Right cardiac atrium (tissue), 5 donors: ENCODE data around the gene HDAC8. TPM values are rescaled to one million over a fixed set of nuclear protein-coding genes. Genes with fewer than 3 reads are reported as not detected.
"Not testable (repeated sequence)": the region's sequence is repeated elsewhere in the genome, so short reads cannot be mapped to it uniquely, and the experiment has no call there.

ENCODE experiments used
- ATAC-seq, 2 donors: fragments of 200-7000 bp; cut with Tn5 transposase; one replicate each; pipeline versions ENCODE4 v1.8.0 to v1.9.1; 2020; ENCODE audit warnings: moderate library complexity in 2 of 2, mild to moderate bottlenecking in 1 of 2
- DNase-seq, 3 donors: peaks; one replicate each; pipeline ENCODE4 v3.0.0-alpha.2; 2020
- H3K27ac ChIP-seq: one replicate; pipeline ENCODE4 v1.5.1; 2013; ENCODE audit warnings: mild to moderate bottlenecking, low read length, control low read depth, moderate library complexity
- H3K27me3 ChIP-seq: one replicate; pipeline ENCODE4 v1.6.1; 2013; ENCODE audit not compliant: control insufficient read depth, insufficient read depth
- H3K4me1 ChIP-seq: one replicate; pipeline ENCODE4 v1.6.1; 2013; ENCODE audit warnings: low read length; ENCODE audit not compliant: control insufficient read depth, insufficient read depth
- H3K4me3 ChIP-seq: one replicate; pipeline ENCODE4 v1.5.1; 2013; ENCODE audit warnings: low read length, control low read depth
- H3K9me3 ChIP-seq: one replicate; pipeline ENCODE4 v1.6.1; 2013; ENCODE audit warnings: low read length; ENCODE audit not compliant: control insufficient read depth
- WGBS: extraction: QIAGEN DNeasy Blood & Tissue Kit; methylation state at CpG from one replicate; pipeline ENCODE4 v1.1.7; 2013; 5-methylcytosine and 5-hydroxymethylcytosine counted together
- intact Hi-C, 4 donors: fragments of 100-400 bp; cut with DNase I; formaldehyde crosslinking; loops; one replicate each; pipeline versions ENCODE4 v1.11.0 to v1.14.0; 2022 to 2023
- polyA plus RNA-seq: library from polyadenylated mRNA; stranded (reverse); fragments of 200-250 nt; gene quantifications from one replicate; pipeline ENCODE4 v1.2.3, GENCODE V29; 2013
- total RNA-seq, 4 donors: library from RNA; stranded (reverse); fragmentation: NEBNext Ultra II Directional; extraction: Animal tissue kit (Norgen Biotek cat#: 25700); gene quantifications; one replicate each; pipeline ENCODE4 v1.2.1, GENCODE V29; 2021
- donor health status: healthy with polysubstance abuse.
- donor health status: DM: no; HTN: yes; CAD: no.
- donor health status: DM: no; HTN: no; CAD: no.
- donor health status: DM: no; HTN: yes; CAD: no; lungs with severe emphysema.
- donor health status: DM: yes; HTN: yes; CAD: no.

Gene HDAC8
- total and polyA plus RNA-seq, 5 donors: 15.5 to 21.1 (median 19.3) TPM

DNA sequence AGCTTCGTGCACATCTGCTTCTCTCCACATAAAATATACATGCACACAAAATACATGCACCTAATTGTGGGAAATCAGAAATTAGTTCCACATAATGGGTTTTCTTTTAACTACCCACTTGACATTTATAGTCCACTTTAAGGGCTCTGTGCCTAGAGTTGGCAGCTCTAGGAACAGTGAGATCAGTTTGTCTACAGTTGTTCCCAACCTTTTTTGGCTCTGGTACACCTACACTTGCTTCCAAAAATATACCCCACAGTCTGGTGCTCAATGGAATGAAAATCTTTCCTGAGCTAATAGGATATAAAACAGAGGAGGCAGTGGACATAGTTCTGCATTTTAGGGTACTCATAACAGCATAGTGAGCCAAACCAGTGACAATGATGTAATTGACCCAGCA lies 36.1 kb downstream of the HDAC8 start:
- ATAC-seq: peak; percentile 70 to 80
- intact Hi-C loops: no loop called here
- Histone ChIP-seq H3K9me3 (no peaks in the 10 kb centered on the region), H3K4me1 (no peaks in the 10 kb centered on the region), H3K27ac (no peak overlapping the region), H3K27me3 (no peaks in the 10 kb centered on the region), H3K4me3 (no peak overlapping the region)
- DNase-seq: no peak
- WGBS: 87% methylated on average over 1 of the region's 1 CpG

GRCh38 chrX:72532366-72532765 lies 40.3 kb downstream of the HDAC8 start:
- ATAC-seq (no peak), DNase-seq (no peak)
- Histone ChIP-seq H3K9me3 (no peaks in the 10 kb centered on the region), H3K4me3 (no peak overlapping the region), H3K4me1 (no peaks in the 10 kb centered on the region), H3K27me3 (no peaks in the 10 kb centered on the region), H3K27ac (no peak overlapping the region)
- intact Hi-C loops: no loop called here
- WGBS: 98% methylated on average over 3 of the region's 3 CpGs

- H3K4me3 ChIP-seq: no peak overlapping the region
- DNase-seq (no peak), ATAC-seq (peak in 1 of 2 donors; percentile 39)
- H3K4me1 ChIP-seq: peaks cover 3% of the 10 kb centered on the region
- no peaks in the 10 kb centered on the region for H3K9me3 ChIP-seq
- no peak overlapping the region for H3K27ac ChIP-seq
- WGBS: 46% methylated on average over 6 of the region's 6 CpGs
- intact Hi-C loops: no loop called here
- H3K27me3 ChIP-seq: no peaks in the 10 kb centered on the region
These were observed 45.8 kb downstream of the HDAC8 start for GRCh38 chrX:72526534-72527508.

GRCh38 chrX:72498782-72499181 lies 73.9 kb downstream of the HDAC8 start:
- no peaks in the 10 kb centered on the region for H3K27me3 ChIP-seq
- ATAC-seq (no peak), DNase-seq (no peak)
- no peak overlapping the region for H3K27ac ChIP-seq
- no peaks in the 10 kb centered on the region for H3K4me1 ChIP-seq
- H3K9me3 ChIP-seq: no peaks in the 10 kb centered on the region
- no peak overlapping the region for H3K4me3 ChIP-seq
- intact Hi-C loops: no loop called here

DNA sequence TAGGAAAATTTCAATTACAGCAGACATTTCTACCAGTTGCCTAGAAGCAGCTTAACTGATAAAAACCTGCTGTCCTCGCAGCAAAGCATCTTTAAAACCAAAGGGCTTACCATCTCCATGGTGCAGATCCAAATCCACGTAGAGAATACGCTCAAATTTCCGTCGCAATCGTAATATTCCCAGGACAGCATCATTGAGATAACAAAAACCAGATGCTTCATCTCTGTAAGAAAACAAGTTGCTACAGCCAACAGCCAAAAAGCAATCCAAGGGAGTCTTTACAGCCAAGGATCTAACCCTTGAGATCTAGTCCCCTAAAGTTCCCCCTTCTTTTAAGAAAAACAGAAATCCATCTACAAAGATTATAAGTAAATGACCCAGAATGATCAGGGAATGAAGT lies 77.6 kb downstream of the HDAC8 start:
- ATAC-seq: no peak
- no peak for DNase-seq
- Histone ChIP-seq H3K4me3 (no peak overlapping the region), H3K4me1 (no peaks in the 10 kb centered on the region), H3K27me3 (no peaks in the 10 kb centered on the region), H3K27ac (no peak overlapping the region), H3K9me3 (no peaks in the 10 kb centered on the region)
- 51% methylated on average over 6 of the region's 6 CpGs for WGBS
- intact Hi-C loops: no loop called here

- H3K4me3 ChIP-seq: no peak overlapping the region
- H3K27ac ChIP-seq: no peak overlapping the region
- ATAC-seq (no peak), DNase-seq (no peak)
- H3K27me3 ChIP-seq: no peaks in the 10 kb centered on the region
- intact Hi-C loops: no loop called here
- no peaks in the 10 kb centered on the region for H3K4me1 ChIP-seq
- no peaks in the 10 kb centered on the region for H3K9me3 ChIP-seq
- 90% methylated on average over 1 of the region's 1 CpG for WGBS
These were observed 80.1 kb downstream of the HDAC8 start for GRCh38 chrX:72492499-72492898.

- H3K9me3 ChIP-seq, ATAC-seq, H3K27me3 ChIP-seq, H3K4me3 ChIP-seq, H3K4me1 ChIP-seq, DNase-seq, H3K27ac ChIP-seq, intact Hi-C loops: not testable (repeated sequence)
- WGBS: 90% methylated on average over 6 of the region's 6 CpGs
These were observed 82.4 kb downstream of the HDAC8 start for GRCh38 chrX:72490221-72490620.

- Histone ChIP-seq H3K4me1 (no peaks in the 10 kb centered on the region), H3K27me3 (no peaks in the 10 kb centered on the region), H3K4me3 (no peak overlapping the region), H3K9me3 (no peaks in the 10 kb centered on the region), H3K27ac (no peak overlapping the region)
- 100% methylated on average over 1 of the region's 1 CpG for WGBS
- ATAC-seq (no peak), DNase-seq (no peak)
- intact Hi-C loops: no loop called here
These were observed 85.0 kb downstream of the HDAC8 start for GRCh38 chrX:72487661-72488060.

GRCh38 chrX:72479324-72480274 lies 93.0 kb downstream of the HDAC8 start:
- no peaks in the 10 kb centered on the region for H3K9me3 ChIP-seq
- DNase-seq (no peak), ATAC-seq (no peak)
- H3K27ac ChIP-seq: no peak overlapping the region
- intact Hi-C loops: no loop called here
- no peaks in the 10 kb centered on the region for H3K4me1 ChIP-seq
- H3K4me3 ChIP-seq: no peak overlapping the region
- WGBS: 90% methylated on average over 5 of the region's 5 CpGs
- no peaks in the 10 kb centered on the region for H3K27me3 ChIP-seq

DNA sequence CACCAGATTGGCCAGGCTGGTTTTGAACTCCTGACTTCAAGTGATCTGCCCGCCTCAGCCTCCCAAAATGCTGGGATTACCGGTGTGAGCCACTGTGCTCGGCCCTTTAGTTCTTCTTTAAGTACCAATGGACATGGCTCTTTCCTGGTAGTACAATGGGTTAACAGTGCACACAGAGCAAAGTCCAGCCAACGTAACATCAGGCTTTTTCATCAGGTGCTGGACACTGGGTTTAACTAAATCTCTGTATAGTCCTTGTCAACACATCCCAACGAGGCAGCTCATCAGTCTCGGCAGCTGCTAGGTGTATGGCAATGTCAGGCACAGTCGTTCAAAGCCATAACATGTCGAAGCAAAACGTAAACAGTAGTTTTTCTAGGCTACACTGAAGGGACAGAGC lies 93.8 kb downstream of the HDAC8 start:
- ATAC-seq: no peak
- Histone ChIP-seq H3K27me3 (no peaks in the 10 kb centered on the region), H3K4me1 (no peaks in the 10 kb centered on the region)

DNA sequence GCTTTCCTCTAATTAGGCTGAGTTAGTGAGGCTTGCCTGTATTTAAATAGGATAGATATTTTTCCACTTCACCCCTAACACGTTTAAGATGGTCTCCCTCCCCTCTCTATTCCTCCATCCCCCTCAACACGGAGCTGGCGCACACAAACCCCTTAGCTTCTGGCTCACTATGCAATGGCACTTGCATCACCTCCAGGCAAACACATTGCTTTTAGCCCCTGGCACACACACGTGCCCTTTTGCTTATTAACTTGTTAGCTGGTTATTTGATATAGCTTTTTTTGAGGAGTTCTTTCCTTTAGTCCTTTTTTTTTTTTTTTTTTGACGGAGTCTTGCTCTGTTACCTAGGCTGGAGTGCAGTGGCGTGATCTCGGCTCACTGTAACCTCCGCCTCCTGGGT lies 94.3 kb downstream of the HDAC8 start:
- intact Hi-C loops: no loop called here
- H3K27ac ChIP-seq: no peak overlapping the region
- no peak for ATAC-seq
- H3K4me3 ChIP-seq: no peak overlapping the region
- H3K4me1 ChIP-seq: no peaks in the 10 kb centered on the region
- H3K9me3 ChIP-seq: no peaks in the 10 kb centered on the region
- no peak for DNase-seq
- H3K27me3 ChIP-seq: no peaks in the 10 kb centered on the region
- 74% methylated on average over 8 of the region's 8 CpGs for WGBS

More for the DNA sequence above, 93.8 kb downstream of the HDAC8 start:
- Histone ChIP-seq H3K27ac (no peak overlapping the region), H3K4me3 (no peak overlapping the region), H3K9me3 (no peaks in the 10 kb centered on the region)
- no peak for DNase-seq
- intact Hi-C loops: no loop called here
- WGBS: 87% methylated on average over 9 of the region's 9 CpGs
